GM12892 (cell line): ENCODE results near the gene SATL1.

ENCODE experiments used
- POLR2A ChIP-seq: IDR thresholded peaks from 2 replicates; pipeline ENCODE4 v1.6.1; 2011; ENCODE audit warnings: low read depth, low read length, control low read depth
- POLR2AphosphoS5 ChIP-seq: IDR thresholded peaks from 2 replicates; pipeline ENCODE4 v1.6.1; 2011; ENCODE audit warnings: low read depth, low read length, control low read depth
- TAF1 ChIP-seq: IDR thresholded peaks from 2 replicates; pipeline ENCODE4 v1.6.1; 2011; ENCODE audit warnings: low read depth, mild to moderate bottlenecking, control low read depth, low read length, borderline replicate concordance

GRCh38 chrX:85089321-85089840 lies 154.2 kb downstream of the SATL1 start:
- TF ChIP-seq TAF1 (no peak), POLR2A (no peak), POLR2AphosphoS5 (no peak)
